OCI-LY3 (cell line): Measurements from ENCODE around the gene LRRN4CL.

Experiments
- H2AFZ ChIP-seq: fragments of 200-600, 300-600 bp; shearing (Covaris generic); 2 replicates; pipeline ENCODE4 v1.6.0; 2014; ENCODE audit warnings: antibody characterized with exemption, low read depth, low read length
- H3K27ac ChIP-seq: fragments of 200-600, 300-600 bp; sonication (generic); 2 replicates; pipeline ENCODE4 v1.5.1; 2014; ENCODE audit warnings: mild to moderate bottlenecking, low read length, moderate library complexity, mixed read lengths
- H3K27me3 ChIP-seq: fragments of 200-600, 300-600 bp; sonication (generic); 2 replicates; pipeline ENCODE4 v1.6.1; 2014; ENCODE audit warnings: low read depth, low read length, mixed read lengths
- H3K36me3 ChIP-seq: fragments of 200-600, 300-600 bp; sonication (generic); replicated peaks from 2 replicates; pipeline ENCODE3; 2014; ENCODE audit warnings: low read depth, low read length, mixed read lengths
- H3K4me1 ChIP-seq: fragments of 300-600, 200-600 bp; sonication (generic); 2 replicates; pipeline ENCODE4 v1.6.1; 2014; ENCODE audit warnings: low read length, mixed read lengths
- H3K4me2 ChIP-seq: fragments of 200-600, 300-600 bp; sonication (generic); 2 replicates; pipeline ENCODE4 v1.6.1; 2014; ENCODE audit warnings: low read length, mixed read lengths
- H3K4me3 ChIP-seq: fragments of 300-600, 200-600 bp; sonication (generic); 2 replicates; pipeline ENCODE4 v1.5.1; 2014; ENCODE audit warnings: antibody characterized with exemption, mild to moderate bottlenecking, low read length, moderate library complexity
- H3K79me2 ChIP-seq: fragments of 300-600, 200-600 bp; shearing (Covaris generic); 2 replicates; pipeline ENCODE4 v1.6.1; 2014; ENCODE audit warnings: mild to moderate bottlenecking, low read length, mixed read lengths
- H3K9ac ChIP-seq: fragments of 300-600, 200-600 bp; shearing (Covaris generic); 2 replicates; pipeline ENCODE4 v1.6.0; 2014; ENCODE audit warnings: mild to moderate bottlenecking, low read length, moderate library complexity
- H3K9me3 ChIP-seq: fragments of 200-600, 300-600 bp; shearing (Covaris generic); 2 replicates; pipeline ENCODE4 v1.6.1; 2014; ENCODE audit warnings: low read length, mixed read lengths; ENCODE audit not compliant: insufficient read depth
- H4K20me1 ChIP-seq: fragments of 200-600, 300-600 bp; sonication (generic); 2 replicates; pipeline ENCODE4 v1.6.1; 2016; ENCODE audit warnings: low read length, mixed read lengths; ENCODE audit not compliant: insufficient read depth
- EZH2phosphoT487 ChIP-seq: fragments of 200-600 bp; shearing (Covaris generic); IDR thresholded peaks from 2 replicates; pipeline ENCODE4 v1.6.1; 2018; ENCODE audit warnings: antibody characterized with exemption, mixed run types, low read depth
- TF ChIP-seq, protein P1 (sequence below): fragments of 200-600, 300-600 bp; sonication (generic); IDR thresholded peaks from 2 replicates; pipeline ENCODE4 v1.5.1; 2014; ENCODE audit warnings: antibody characterized with exemption, low read length, low read depth

The LRRN4CL gene

DNA sequence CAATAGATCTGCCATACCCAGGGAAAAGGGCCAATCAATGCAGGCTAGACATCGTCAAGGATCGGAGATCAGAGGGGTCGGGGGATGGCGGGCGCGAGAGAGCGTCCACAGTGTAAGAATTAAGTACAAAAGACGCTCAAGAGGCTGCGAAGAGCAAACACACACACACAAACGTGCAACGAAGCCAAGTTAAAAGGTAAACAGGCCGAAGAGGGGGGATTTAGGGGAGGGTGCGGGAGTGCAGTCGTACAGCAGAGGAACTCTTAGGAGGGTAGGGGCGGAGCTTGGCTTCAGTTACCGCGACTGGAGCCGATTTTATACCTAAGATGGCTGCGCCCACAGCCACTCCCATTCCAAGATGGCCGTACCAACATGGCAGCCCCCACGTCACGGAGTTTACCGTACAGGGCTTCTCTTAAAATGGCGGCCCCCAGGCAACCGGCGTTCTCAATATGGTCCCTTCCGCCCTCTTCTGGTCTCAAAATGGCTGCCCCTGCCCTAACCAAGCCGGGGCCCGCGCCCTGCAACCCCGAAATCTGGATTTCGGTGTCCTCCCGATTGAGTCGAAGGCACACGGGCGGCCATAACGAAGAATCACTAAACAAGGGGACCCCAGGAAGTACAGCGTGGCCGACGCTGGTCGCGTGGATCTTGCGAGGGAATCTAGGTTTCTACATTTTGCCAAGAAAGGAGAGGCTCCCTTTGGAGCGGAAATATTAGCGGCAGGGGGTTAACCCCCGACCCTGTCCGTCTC is 20.1 kb upstream of the LRRN4CL start:
- Histone ChIP-seq H3K36me3 (peaks cover 65% of the 10 kb centered on the region), H4K20me1 (no peaks in the 10 kb centered on the region), H3K9me3 (no peaks in the 10 kb centered on the region), H2AFZ (peak overlapping the region; percentile 63; the same call in 1 of the 2 replicates), H3K9ac (peak overlapping the region; percentile 80), H3K27ac (peak overlapping the region; percentile 84), H3K4me1 (peaks cover 28% of the 10 kb centered on the region), H3K4me3 (peak overlapping the region; percentile 81), H3K4me2 (peak overlapping the region; percentile 89), H3K79me2 (peaks cover 19% of the 10 kb centered on the region), H3K27me3 (no peaks in the 10 kb centered on the region)
- TF ChIP-seq, protein P1, sequence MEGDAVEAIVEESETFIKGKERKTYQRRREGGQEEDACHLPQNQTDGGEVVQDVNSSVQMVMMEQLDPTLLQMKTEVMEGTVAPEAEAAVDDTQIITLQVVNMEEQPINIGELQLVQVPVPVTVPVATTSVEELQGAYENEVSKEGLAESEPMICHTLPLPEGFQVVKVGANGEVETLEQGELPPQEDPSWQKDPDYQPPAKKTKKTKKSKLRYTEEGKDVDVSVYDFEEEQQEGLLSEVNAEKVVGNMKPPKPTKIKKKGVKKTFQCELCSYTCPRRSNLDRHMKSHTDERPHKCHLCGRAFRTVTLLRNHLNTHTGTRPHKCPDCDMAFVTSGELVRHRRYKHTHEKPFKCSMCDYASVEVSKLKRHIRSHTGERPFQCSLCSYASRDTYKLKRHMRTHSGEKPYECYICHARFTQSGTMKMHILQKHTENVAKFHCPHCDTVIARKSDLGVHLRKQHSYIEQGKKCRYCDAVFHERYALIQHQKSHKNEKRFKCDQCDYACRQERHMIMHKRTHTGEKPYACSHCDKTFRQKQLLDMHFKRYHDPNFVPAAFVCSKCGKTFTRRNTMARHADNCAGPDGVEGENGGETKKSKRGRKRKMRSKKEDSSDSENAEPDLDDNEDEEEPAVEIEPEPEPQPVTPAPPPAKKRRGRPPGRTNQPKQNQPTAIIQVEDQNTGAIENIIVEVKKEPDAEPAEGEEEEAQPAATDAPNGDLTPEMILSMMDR: no peak
- TF ChIP-seq EZH2phosphoT487: no peak

DNA sequence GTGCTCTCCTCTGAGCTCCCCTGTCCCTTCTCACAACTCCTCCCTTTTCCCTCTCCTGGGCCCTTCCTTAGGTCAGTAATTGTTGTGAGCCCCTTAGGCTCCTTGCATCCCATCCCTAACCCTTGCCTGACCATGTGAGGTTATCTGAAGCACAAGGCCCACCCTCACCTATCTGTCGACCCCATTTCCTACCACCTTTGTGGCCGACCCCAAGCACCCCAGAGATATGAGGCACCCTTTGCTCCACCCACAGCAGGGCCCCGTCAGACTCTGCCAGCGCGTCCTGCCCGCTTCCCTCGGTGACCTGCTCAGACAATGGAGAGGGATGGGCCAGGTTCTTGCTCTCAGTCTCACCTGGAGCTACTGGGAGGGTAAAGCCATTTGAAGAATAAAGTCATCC is 19.5 kb upstream of the LRRN4CL start:
- Histone ChIP-seq H3K36me3 (peaks cover 61% of the 10 kb centered on the region), H3K4me2 (peak overlapping the region; percentile 89), H3K4me3 (peak overlapping the region; percentile 81)

DNA sequence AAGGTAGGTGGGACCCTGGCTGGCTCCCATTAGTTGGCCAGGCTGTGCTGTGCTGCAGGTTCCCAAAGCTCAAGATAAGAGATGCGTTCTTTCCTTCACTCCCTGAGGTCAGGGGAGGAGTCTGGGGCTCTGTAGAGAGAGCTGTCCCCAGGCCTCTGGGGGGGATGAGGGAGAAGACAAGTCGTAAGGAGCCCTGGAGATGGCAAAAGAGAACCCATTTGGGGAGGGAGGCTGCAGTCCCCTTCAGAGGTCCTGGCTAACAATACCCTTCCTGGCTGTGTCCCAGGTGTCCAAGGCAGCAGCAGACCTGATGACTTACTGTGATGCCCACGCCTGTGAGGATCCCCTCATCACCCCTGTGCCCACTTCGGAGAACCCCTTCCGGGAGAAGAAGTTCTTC is 19.1 kb upstream of the LRRN4CL start:
- Histone ChIP-seq H3K4me3 (peak overlapping the region; percentile 81), H3K36me3 (peaks cover 57% of the 10 kb centered on the region), H3K9me3 (no peaks in the 10 kb centered on the region), H3K4me1 (peaks cover 28% of the 10 kb centered on the region), H2AFZ (no peak overlapping the region), H3K27me3 (no peaks in the 10 kb centered on the region), H3K27ac (peak overlapping the region; percentile 84), H3K4me2 (peak overlapping the region; percentile 89), H3K79me2 (peaks cover 12% of the 10 kb centered on the region), H4K20me1 (no peaks in the 10 kb centered on the region), H3K9ac (peak overlapping the region; percentile 80; the same call in 1 of the 2 replicates)
- TF ChIP-seq EZH2phosphoT487: no peak
- TF ChIP-seq, protein P1: no peak

More for the DNA sequence above, 19.5 kb upstream of the LRRN4CL start:
- Histone ChIP-seq H3K4me1 (peaks cover 28% of the 10 kb centered on the region), H2AFZ (peak overlapping the region; percentile 52; the same call in 1 of the 2 replicates), H3K9me3 (no peaks in the 10 kb centered on the region), H3K79me2 (peaks cover 15% of the 10 kb centered on the region), H3K9ac (peak overlapping the region; percentile 80), H4K20me1 (no peaks in the 10 kb centered on the region), H3K27me3 (no peaks in the 10 kb centered on the region), H3K27ac (peak overlapping the region; percentile 84)
- no peak for TF ChIP-seq EZH2phosphoT487
- TF ChIP-seq, protein P1: no peak

DNA sequence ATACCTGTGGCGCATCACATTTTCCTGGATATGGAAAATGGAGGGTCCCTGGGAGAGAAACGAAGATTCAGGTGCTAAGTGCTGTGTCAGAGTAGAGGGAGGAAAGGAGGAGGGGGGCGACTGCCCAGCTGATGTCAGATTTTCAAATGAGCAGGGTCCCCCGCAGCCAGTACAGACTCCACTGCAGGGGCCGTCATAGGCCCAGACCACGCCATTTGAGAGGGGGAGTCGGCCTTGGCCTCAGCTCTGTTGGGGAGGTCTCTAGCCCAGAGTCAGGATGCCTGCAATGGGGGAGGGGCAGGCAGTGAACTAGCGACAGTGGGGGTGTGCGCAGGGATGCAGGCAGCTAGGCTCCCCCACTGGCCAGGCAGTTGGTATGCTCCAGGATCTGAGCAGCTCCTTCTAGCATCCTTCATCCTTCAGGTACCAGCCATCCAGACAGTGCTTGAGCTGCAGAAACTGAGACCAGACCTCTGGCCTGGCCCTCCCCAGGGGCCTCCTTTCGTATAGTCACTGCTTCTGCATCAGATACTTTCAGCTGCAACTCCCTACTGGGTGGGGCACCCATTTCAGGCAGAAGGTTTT is 18.0 kb upstream of the LRRN4CL start, which contains the start of the genes BSCL2 and GNG3:
TSS of gene BSCL2 (minus strand) at position 148 of the 585 bp plus-strand sequence. CDS start 229 bp downstream, outside the sequence.
TSS of gene GNG3 (plus strand) at position 400 of the 585 bp plus-strand sequence. CDS start 620 bp downstream, outside the sequence.
- H3K36me3 ChIP-seq: peaks cover 50% of the 10 kb centered on the region
- TF ChIP-seq EZH2phosphoT487: no peak
- TF ChIP-seq, protein P1: no peak

More for the DNA sequence above, 18.0 kb upstream of the LRRN4CL start, which contains the start of the genes BSCL2 and GNG3:
- H3K9ac ChIP-seq: no peak within 1 kb of the TSS
- H3K4me3 ChIP-seq: peak within 1 kb of the TSS; percentile 84
- H3K79me2 ChIP-seq: peaks cover 10% of the 10 kb centered on the region
- H3K27me3 ChIP-seq: no peaks in the 10 kb centered on the region
- no peak within 1 kb of the TSS for H2AFZ ChIP-seq
- peak within 1 kb of the TSS; percentile 89 for H3K4me2 ChIP-seq
- no peaks in the 10 kb centered on the region for H3K9me3 ChIP-seq
- H4K20me1 ChIP-seq: no peaks in the 10 kb centered on the region
- H3K27ac ChIP-seq: no peak within 1 kb of the TSS; the same call in 1 of the 2 replicates
- H3K4me1 ChIP-seq: peaks cover 32% of the 10 kb centered on the region
